GM23338 (cell line): ENCODE measurements around the gene ZFHX3. TPM values are rescaled to one million over a fixed set of nuclear protein-coding genes. Genes with fewer than 3 reads are reported as not detected.

Experiments
- ATAC-seq: fragments of 200-7000 bp; cut with Tn5 transposase; 3 replicates; pipeline ENCODE4 v1.9.1; 2020
- DNase-seq: peaks from one replicate; pipeline ENCODE4 v3.0.0-alpha.2; 2015; ENCODE audit warnings: low spot score
- H2AFZ ChIP-seq: fragments of 200-600 bp; sonication (generic); 2 replicates; pipeline ENCODE4 v1.8.0; 2016; ENCODE audit warnings: antibody characterized with exemption, mild to moderate bottlenecking, moderate library complexity
- H3F3A ChIP-seq: fragments of 200-600 bp; sonication (generic); replicated peaks from 2 replicates; pipeline ENCODE4 v1.8.0; 2017; ENCODE audit warnings: antibody characterized with exemption, mixed run types, low read depth
- H3K27ac ChIP-seq: fragments of 200-600 bp; sonication (generic); 2 replicates; pipeline ENCODE4 v1.6.1; 2016; ENCODE audit warnings: low read depth
- H3K27me3 ChIP-seq: fragments of 200-600 bp; sonication (generic); 2 replicates; pipeline ENCODE4 v1.8.0; 2016; ENCODE audit warnings: mild to moderate bottlenecking, mixed run types, moderate library complexity; ENCODE audit not compliant: insufficient read depth
- H3K36me3 ChIP-seq: fragments of 200-600 bp; sonication (generic); 2 replicates; pipeline ENCODE4 v1.8.0; 2016; ENCODE audit warnings: mild to moderate bottlenecking; ENCODE audit not compliant: insufficient read depth
- H3K4me1 ChIP-seq: fragments of 200-600 bp; sonication (generic); 2 replicates; pipeline ENCODE4 v1.8.0; 2016; ENCODE audit warnings: mild to moderate bottlenecking, moderate library complexity; ENCODE audit not compliant: insufficient read depth
- H3K4me2 ChIP-seq: fragments of 200-600 bp; sonication (generic); 2 replicates; pipeline ENCODE4 v1.7.1; 2017; ENCODE audit warnings: mixed run types
- H3K4me3 ChIP-seq: fragments of 200-600 bp; sonication (generic); 2 replicates; pipeline ENCODE4 v1.6.1; 2016; ENCODE audit warnings: mixed run types
- H3K79me2 ChIP-seq: fragments of 200-600 bp; sonication (generic); replicated peaks from 2 replicates; pipeline ENCODE4 v1.8.0; 2017; ENCODE audit warnings: mild to moderate bottlenecking; ENCODE audit not compliant: insufficient read depth
- H3K9me2 ChIP-seq: fragments of 200-600 bp; sonication (generic); 2 replicates; pipeline ENCODE4 v1.8.0; 2017; ENCODE audit not compliant: insufficient read depth
- H4K20me1 ChIP-seq: fragments of 200-600 bp; sonication (generic); replicated peaks from 2 replicates; pipeline ENCODE4 v1.8.0; 2017; ENCODE audit warnings: mild to moderate bottlenecking; ENCODE audit not compliant: insufficient read depth
- H3K27ac Mint-ChIP-seq: 2 replicates; pipeline ENCODE4 v1.8.0; 2020; ENCODE audit warnings: inconsistent platforms, mild to moderate bottlenecking, moderate library complexity, mixed read lengths
- H3K27me3 Mint-ChIP-seq: 3 replicates; pipeline ENCODE4 v1.8.0; 2022; ENCODE audit warnings: low read depth, mild to moderate bottlenecking, moderate library complexity, mixed read lengths, inconsistent platforms; ENCODE audit not compliant: insufficient read depth, poor library complexity
- H3K36me3 Mint-ChIP-seq: 3 replicates; pipeline ENCODE4 v1.8.0; 2021; ENCODE audit warnings: low read depth, mild to moderate bottlenecking, inconsistent platforms, moderate library complexity, mixed read lengths
- H3K4me1 Mint-ChIP-seq: 3 replicates; pipeline ENCODE4 v1.8.0; 2020; ENCODE audit warnings: mild to moderate bottlenecking, inconsistent platforms, mixed read lengths
- H3K4me3 Mint-ChIP-seq: 3 replicates; pipeline ENCODE4 v1.8.0; 2021; ENCODE audit warnings: moderate library complexity, mild to moderate bottlenecking, inconsistent platforms, mixed read lengths
- H3K9me3 Mint-ChIP-seq: 3 replicates; pipeline ENCODE4 v1.8.0; 2020; ENCODE audit warnings: moderate library complexity, mild to moderate bottlenecking, inconsistent platforms, mixed read lengths
- CREB1 ChIP-seq: fragments of 250-450 bp; sonication (Bioruptor Pico); IDR thresholded peaks from 2 replicates; pipeline ENCODE4 v1.5.0; 2020; ENCODE audit warnings: low read depth, mild to moderate bottlenecking, moderate library complexity
- ETS1 ChIP-seq: IDR thresholded peaks from 2 replicates; pipeline ENCODE4 v1.6.1; 2016; ENCODE audit warnings: antibody characterized with exemption
- polyA plus RNA-seq: library from polyadenylated mRNA; unstranded; fragments of >200 nt; fragmentation: Nextera tagmentation; extraction: Ambion mirVana; gene quantifications from 2 replicates; pipeline ENCODE4 v1.2.1, GENCODE V29; 2016
- total RNA-seq: library from RNA; depleted of rRNA; stranded (reverse); fragments of >200 nt; shearing (Covaris generic); gene quantifications from 2 replicates; pipeline ENCODE4 v1.2.3, GENCODE V29; 2014
- TF ChIP-seq, protein P1 (sequence below), 2 experiments: fragments of 200-600 bp in 1 of 2; sonication (generic) in 1 of 2; conservative IDR thresholded peaks; 2 replicates each; pipeline versions ENCODE4 v1.5.1 to v1.6.1; 2016 to 2017; ENCODE audit warnings: antibody characterized with exemption in 2 of 2, low read depth in 2 of 2, mild to moderate bottlenecking in 2 of 2, moderate library complexity in 1 of 2
- TF ChIP-seq, protein P2 (sequence below): fragments of 250-450 bp; sonication (Bioruptor Pico); IDR thresholded peaks from 2 replicates; pipeline ENCODE4 v1.5.0; 2020; ENCODE audit warnings: mild to moderate bottlenecking, moderate library complexity

ZFHX3 gene
- total and polyA plus RNA-seq, 2 experiments from 2014 or later = 1.0 to 1.5 TPM

GRCh38 chr16:73053364-73054124, 5.6 kb upstream of the ZFHX3 start:
- peaks cover 90% of the 10 kb centered on the region for H3K27me3 ChIP-seq
- 0 out of 2 replicates have a peak overlapping the region, but pooled peaks have one; percentile 36 for H3K27ac ChIP-seq
- H3K4me2 ChIP-seq = peak overlapping the region; percentile 89
- no peaks in the 10 kb centered on the region for H3K36me3 ChIP-seq
- Mint-ChIP-seq H3K4me3 (no peak overlapping the region), H3K27ac (no peak overlapping the region), H3K27me3 (no peaks in the 10 kb centered on the region), H3K36me3 (no peaks in the 10 kb centered on the region; the same call in 2 of the 3 replicates), H3K9me3 (no peaks in the 10 kb centered on the region; the same call in 2 of the 3 replicates), H3K4me1 (peaks cover 28% of the 10 kb centered on the region)
- 0 out of 2 replicates have a peak, but pooled peaks cover 5% of the 10 kb centered on the region for H3K79me2 ChIP-seq
- peaks cover 24% of the 10 kb centered on the region for H3F3A ChIP-seq
- no peak overlapping the region for H2AFZ ChIP-seq
- DNase-seq (peak; percentile 72), ATAC-seq (peak; percentile 39)
- peaks cover 89% of the 10 kb centered on the region for H3K4me1 ChIP-seq
- H3K4me3 ChIP-seq = peak overlapping the region; percentile 56
- TF ChIP-seq, protein P1, sequence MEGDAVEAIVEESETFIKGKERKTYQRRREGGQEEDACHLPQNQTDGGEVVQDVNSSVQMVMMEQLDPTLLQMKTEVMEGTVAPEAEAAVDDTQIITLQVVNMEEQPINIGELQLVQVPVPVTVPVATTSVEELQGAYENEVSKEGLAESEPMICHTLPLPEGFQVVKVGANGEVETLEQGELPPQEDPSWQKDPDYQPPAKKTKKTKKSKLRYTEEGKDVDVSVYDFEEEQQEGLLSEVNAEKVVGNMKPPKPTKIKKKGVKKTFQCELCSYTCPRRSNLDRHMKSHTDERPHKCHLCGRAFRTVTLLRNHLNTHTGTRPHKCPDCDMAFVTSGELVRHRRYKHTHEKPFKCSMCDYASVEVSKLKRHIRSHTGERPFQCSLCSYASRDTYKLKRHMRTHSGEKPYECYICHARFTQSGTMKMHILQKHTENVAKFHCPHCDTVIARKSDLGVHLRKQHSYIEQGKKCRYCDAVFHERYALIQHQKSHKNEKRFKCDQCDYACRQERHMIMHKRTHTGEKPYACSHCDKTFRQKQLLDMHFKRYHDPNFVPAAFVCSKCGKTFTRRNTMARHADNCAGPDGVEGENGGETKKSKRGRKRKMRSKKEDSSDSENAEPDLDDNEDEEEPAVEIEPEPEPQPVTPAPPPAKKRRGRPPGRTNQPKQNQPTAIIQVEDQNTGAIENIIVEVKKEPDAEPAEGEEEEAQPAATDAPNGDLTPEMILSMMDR (conservative IDR thresholded peaks at IDR 0.05; ENCODE audit: low read depth in 2 of 2) = no peak
- TF ChIP-seq, protein P2, sequence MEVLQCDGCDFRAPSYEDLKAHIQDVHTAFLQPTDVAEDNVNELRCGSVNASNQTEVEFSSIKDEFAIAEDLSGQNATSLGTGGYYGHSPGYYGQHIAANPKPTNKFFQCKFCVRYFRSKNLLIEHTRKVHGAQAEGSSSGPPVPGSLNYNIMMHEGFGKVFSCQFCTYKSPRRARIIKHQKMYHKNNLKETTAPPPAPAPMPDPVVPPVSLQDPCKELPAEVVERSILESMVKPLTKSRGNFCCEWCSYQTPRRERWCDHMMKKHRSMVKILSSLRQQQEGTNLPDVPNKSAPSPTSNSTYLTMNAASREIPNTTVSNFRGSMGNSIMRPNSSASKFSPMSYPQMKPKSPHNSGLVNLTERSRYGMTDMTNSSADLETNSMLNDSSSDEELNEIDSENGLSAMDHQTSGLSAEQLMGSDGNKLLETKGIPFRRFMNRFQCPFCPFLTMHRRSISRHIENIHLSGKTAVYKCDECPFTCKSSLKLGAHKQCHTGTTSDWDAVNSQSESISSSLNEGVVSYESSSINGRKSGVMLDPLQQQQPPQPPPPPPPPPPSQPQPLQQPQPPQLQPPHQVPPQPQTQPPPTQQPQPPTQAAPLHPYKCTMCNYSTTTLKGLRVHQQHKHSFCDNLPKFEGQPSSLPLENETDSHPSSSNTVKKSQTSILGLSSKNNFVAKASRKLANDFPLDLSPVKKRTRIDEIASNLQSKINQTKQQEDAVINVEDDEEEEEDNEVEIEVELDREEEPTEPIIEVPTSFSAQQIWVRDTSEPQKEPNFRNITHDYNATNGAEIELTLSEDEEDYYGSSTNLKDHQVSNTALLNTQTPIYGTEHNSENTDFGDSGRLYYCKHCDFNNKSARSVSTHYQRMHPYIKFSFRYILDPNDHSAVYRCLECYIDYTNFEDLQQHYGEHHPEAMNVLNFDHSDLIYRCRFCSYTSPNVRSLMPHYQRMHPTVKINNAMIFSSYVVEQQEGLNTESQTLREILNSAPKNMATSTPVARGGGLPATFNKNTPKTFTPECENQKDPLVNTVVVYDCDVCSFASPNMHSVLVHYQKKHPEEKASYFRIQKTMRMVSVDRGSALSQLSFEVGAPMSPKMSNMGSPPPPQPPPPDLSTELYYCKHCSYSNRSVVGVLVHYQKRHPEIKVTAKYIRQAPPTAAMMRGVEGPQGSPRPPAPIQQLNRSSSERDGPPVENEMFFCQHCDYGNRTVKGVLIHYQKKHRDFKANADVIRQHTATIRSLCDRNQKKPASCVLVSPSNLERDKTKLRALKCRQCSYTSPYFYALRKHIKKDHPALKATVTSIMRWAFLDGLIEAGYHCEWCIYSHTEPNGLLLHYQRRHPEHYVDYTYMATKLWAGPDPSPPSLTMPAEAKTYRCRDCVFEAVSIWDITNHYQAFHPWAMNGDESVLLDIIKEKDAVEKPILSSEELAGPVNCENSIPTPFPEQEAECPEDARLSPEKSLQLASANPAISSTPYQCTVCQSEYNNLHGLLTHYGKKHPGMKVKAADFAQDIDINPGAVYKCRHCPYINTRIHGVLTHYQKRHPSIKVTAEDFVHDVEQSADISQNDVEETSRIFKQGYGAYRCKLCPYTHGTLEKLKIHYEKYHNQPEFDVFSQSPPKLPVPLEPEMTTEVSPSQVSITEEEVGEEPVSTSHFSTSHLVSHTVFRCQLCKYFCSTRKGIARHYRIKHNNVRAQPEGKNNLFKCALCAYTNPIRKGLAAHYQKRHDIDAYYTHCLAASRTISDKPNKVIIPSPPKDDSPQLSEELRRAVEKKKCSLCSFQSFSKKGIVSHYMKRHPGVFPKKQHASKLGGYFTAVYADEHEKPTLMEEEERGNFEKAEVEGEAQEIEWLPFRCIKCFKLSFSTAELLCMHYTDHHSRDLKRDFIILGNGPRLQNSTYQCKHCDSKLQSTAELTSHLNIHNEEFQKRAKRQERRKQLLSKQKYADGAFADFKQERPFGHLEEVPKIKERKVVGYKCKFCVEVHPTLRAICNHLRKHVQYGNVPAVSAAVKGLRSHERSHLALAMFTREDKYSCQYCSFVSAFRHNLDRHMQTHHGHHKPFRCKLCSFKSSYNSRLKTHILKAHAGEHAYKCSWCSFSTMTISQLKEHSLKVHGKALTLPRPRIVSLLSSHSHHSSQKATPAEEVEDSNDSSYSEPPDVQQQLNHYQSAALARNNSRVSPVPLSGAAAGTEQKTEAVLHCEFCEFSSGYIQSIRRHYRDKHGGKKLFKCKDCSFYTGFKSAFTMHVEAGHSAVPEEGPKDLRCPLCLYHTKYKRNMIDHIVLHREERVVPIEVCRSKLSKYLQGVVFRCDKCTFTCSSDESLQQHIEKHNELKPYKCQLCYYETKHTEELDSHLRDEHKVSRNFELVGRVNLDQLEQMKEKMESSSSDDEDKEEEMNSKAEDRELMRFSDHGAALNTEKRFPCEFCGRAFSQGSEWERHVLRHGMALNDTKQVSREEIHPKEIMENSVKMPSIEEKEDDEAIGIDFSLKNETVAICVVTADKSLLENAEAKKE (CRISPR knock-in tag) = no peak
- TF ChIP-seq ETS1 (peak; percentile 12; the same call in 1 of the 2 replicates), CREB1 (peak; percentile 86)
- peaks cover 39% of the 10 kb centered on the region for H4K20me1 ChIP-seq
- no peaks in the 10 kb centered on the region for H3K9me2 ChIP-seq
